NCI-H2196 treated with DMSO at 0.1 percent for 48 hours (cell line): Measurements from ENCODE around the gene QRICH1.

Experiments used
- DNase-seq: peaks from one replicate; lab custom pipeline; 2025; ENCODE audit not compliant: unreplicated experiment; lab: John Stamatoyannopoulos, UW

Gene QRICH1

DNA sequence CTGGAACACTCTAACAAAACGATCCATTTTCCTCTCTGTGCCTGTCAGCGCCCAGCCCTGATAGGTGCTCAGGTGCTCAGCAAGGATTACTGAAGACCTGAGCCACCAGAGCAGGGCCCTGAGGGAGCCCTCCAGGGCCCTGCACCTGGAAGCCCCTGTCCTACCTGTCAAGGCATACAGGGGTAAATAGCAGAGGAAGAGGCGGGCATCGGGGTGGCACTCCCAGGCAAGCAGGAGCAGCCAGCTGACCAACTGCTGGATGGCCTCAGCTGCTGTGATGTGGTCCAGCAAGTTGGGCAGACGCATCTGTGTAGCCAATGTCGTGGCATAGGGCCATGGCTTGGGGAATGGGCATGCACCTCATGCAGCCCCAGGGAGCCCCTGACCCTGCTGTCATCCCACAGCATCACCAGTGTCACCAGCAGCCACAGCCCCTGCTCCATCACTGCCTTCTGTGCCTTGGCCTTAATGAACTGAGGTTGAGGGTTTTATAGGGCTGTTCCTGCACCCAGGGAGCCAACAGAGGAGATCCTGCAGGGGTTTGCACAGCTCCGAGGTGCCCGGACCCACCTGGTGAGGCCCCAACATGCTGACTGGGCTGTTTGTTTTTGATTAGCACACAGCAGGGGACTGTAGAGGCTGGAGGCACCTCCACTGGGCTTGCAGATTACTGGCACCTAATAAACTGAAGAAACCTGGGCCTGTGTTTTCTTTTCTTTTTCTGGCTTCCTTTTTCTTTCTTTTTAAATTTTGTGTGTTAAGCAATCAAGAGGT lies 94.6 kb downstream of the QRICH1 start:
- no peak for DNase-seq

DNA sequence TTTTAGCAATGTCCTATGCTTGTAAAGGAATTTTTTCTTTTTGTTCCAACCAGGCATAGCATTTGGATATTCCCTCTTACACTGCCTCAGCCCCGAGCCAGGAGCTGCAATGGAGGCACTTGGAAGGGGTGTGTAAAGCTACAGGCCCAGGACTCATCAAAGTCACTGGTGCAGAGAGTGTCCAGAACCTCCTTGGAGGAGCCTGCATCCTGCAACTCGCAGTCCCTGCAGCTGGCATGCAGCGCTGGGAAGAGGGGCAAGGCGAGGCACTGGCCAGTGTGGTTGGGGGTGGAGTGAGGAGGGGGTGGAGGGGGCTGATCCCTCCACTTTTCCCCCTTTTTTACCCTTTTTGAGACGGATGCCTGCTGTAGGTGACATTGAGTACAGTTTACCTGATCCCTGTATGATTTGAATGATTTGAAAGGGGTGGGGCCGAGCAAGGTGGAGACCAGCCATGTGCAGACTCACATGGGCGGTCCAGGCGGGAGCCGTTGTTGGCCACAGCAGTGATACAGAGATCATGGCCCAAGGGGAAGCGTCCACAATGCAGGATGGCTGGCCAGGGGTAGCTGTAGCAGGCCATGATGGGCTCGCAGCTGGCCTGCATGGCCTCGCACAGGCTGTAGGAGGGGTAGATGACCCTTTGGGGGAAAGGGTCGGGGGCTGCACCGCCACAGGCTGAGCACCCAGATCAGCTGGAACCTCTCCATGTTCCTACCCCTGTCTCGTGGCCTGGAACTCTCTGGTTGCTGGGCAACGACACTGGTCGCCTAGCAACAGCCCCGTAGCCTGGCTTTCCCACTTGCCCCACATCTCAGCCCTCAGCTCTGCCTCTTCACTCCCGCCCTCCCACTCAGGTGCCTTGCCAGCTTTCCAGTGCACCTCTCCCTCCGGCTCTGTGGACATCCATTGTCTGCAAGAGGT lies 95.9 kb downstream of the QRICH1 start:
- peak; percentile 16 for DNase-seq

DNA sequence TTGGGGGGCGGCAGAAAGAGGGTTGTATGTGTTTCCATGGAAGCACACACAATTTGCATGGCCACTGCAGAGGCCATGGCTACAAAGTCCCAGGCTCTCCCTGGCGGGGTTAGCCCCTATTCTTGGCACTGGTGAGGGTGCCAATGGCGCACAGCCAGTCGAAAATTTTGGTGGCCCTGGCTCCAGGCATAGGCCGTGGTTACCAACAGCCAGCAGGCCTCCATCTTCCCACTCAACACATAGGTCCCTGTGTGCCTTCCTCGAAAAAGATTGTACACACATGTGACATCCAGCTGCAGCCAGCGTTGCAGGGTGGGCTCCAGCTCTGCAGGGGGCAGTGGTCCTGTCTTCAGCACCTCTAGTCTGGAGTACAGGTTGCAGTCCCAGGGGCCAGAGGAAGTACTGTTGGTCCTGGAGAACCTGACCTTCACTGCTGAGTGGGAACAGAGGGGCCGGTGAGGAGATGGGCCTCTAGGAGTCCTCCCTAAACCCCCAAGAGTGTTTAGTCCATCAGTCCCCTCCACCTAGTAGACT lies 96.7 kb downstream of the QRICH1 start:
- DNase-seq, result no peak

DNA sequence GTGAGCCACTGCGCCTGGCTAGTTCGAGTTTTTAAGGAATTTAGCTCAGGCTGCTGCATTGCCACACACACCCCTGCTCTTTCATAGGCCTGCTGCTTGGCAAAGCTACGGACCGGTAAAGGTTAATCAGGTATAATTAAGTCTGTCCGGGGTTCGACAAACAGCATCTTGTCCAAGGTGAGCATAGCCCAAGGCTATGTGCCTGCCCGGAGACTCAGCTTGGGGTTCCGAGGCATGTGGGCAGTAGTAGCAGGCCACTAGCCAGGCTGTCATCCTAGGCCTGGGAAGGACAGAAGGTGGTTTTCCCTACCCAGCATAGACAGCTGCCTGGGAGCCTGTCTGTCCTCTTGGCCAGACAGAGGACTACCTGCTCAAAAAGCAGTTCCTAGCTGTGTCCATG lies 97.2 kb downstream of the QRICH1 start:
- no peak for DNase-seq

DNA sequence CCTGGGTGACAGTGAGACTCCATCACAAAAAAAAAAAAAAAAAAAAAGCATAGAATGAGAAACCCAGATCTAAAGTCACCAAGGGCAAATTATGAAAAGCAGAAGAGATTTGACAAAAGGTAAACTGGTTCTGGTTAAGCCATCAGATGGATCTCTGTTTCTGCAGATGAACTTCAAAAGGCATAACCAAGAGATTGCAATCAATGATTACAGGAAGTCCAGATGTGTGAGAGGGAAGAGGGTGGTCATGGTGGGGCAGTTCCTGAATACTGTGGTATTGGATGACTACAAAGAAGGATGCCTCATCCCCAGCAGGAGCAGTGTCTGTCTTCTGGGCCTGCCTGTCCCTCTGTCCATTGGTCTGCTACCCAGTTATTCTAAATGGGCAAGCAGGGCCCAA lies 100.0 kb downstream of the QRICH1 start:
- DNase-seq, result no peak

DNA sequence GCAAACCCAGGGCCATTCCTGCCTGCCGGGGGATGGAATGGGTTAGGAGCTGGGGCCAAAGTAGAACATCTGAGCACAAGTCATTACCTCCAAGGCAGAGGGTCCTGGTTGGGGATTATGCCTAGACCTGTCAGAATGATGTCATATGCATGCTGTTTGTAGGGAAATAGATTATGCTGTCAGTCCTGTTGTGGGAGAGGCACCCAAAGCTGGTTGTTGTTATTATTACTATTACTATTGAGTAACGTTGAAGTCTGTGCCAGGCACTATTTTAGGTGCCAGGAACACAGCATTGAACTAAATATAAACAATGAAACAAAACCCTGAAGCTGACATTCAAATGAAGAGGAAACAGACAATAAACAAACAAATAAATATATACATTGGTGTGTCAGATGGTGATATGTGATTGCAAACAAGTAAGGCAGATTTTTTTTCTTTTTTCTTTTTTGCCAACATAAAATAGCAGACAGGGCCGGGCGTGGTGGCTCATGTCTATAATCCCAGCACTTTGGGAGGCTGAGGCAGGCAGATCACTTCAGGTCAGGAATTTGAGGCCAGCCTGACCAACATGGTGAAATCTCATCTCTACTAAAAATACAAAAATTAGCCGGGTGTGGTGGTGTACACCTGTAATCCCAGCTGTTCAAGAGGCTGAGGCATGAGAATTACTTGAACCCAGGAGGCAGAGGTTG lies 101.9 kb downstream of the QRICH1 start:
- DNase-seq, result no peak

DNA sequence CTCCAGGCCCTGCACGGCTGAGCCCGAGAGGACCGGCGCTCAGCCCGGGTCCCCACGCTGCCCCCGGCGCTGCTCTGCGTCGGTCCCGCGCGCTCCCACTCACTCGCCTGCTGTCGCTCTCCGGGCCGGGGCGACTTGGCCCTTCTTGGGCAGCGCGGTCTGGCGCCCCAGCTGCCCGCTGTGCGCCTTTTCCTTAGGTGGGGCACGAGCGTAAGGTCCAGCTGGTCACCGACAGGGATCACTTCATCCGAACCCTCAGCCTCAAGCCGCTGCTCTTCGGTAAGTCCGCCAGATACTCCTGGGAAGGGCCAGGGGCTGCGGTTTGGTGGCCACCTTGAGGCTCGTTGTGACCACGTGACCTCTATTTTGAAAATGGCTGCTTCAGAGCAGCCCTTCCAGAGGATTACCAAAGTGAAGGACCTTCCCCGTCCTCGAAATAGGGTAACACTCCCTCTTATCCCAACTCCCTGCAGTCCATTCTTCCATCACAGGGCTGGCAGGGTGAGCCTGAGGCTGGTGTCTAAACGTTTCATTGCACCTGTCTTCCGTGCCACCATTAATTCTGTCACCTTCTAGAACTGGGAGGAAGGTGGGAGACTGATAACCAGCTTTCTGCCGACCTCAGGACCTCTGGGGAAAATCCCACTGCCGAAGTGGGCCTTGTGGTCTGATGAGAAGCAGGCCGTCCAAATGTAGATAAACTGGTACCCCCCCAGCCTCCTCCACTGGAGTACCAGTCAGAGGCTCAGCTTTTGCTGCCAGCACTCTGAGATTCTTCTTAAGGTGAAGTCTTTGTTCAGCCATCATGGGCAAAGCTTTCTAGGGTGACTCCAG lies 103.0 kb downstream of the QRICH1 start:
- DNase-seq, result no peak

DNA sequence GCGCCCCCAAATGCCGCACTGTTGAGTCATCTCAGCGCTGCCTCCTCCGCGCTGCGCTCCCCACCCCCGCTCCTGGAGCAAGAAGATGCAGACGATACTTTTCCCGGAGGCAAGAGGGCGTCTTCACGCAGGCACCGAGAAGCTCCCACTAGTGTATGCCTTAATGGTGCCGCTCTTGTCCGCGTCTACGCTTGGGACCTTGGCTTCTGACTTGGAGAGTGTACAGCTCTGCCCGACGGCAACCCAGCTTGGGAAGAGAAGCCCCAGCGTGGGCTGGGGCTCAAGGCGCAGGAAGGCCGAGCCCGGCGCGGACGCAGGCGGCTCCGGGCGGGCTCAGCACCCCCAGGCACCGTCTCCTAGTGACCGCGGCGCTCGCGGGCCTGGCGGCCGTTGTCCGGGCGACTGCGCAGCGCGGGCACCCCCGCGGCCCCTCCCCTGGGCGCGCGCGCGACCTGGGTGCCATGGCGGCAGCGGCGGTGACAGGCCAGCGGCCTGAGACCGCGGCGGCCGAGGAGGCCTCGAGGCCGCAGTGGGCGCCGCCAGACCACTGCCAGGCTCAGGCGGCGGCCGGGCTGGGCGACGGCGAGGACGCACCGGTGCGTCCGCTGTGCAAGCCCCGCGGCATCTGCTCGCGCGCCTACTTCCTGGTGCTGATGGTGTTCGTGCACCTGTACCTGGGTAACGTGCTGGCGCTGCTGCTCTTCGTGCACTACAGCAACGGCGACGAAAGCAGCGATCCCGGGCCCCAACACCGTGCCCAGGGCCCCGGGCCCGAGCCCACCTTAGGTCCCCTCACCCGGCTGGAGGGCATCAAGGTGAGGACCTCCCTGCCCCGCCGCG lies 103.9 kb downstream of the QRICH1 start, which contains the start of gene P4HTM:
TSS of gene P4HTM (plus strand) at position 446 of the 840 bp plus-strand sequence. CDS start at position 462, 16 bp downstream.
- DNase-seq, result no peak

DNA sequence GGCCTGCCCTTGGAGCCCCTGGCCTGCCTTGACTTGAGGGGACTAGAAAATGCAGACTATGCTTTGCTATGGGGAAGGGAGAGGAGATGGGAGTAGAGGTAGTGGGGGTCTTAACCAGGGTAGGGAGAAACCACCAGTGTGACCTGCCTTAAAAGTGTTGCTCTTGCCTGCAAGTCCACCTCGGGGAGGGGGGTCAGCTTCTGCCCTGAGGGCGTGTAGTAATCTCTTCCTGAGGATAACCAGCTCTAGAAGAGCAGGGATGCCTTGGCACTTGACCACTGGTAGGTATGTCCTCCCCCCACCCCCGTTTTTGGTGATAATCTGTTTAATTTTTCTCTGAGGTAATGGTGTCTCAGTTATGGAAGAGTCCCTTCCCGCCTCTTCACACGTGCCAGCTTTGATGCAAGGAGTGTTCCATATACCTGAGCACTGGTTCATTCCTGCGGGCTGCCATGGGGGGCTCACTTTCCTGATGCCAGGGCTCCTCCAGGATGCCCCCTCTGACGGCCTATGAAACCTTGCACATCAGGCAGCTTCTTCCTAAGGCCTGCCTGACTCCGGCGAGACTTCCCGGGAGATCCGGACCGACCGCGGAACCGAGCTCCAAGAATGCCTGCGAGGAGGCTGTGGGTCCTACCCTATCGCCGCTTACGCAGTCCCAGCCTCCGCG lies 104.6 kb downstream of the QRICH1 start:
- no peak for DNase-seq

DNA sequence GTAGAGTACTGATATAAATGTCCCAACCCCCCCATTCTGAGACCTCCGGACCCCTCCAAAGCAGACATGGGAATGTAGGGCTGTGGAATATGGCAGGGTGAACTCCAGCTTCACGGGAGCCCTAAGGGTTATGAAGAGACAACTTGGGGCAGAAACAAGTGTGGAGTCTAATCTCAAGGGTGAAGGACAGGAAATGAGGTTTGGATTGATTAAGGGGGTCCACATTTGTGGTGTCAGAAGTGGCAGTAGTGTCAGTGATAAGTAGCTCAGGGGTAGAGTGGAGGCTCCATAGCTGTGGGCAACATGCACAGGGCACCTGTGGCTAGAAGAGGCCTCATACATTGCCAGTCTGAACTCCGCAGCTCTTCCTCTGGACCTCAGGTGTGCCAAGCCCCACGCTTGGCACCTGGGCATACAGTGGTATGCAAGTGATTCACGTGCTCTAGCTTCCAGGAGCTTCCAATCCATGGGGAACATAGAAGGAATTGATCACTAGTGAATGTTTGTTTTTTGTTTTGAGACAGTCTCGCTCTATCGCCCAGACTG lies 108.0 kb downstream of the QRICH1 start:
- DNase-seq, result no peak

DNA sequence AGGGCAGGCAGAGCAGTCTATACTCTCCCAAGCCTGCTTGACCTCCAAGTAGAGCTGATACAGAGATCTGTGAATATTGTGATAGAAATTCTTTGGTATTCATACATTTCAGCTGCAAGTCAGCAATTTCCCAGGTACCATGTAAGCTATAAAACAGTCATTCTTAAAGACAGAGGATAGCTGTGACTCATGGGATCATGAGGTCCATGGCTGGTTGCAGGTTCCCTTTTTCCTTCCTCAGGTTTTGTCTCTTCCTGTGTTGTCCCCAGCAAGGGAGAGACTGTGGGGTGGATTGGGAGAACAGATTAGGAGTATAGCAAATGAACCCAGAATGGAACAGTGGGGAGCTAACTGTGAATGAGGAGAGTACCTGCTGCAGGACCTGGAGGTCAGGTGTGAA lies 109.2 kb downstream of the QRICH1 start:
- no peak for DNase-seq

DNA sequence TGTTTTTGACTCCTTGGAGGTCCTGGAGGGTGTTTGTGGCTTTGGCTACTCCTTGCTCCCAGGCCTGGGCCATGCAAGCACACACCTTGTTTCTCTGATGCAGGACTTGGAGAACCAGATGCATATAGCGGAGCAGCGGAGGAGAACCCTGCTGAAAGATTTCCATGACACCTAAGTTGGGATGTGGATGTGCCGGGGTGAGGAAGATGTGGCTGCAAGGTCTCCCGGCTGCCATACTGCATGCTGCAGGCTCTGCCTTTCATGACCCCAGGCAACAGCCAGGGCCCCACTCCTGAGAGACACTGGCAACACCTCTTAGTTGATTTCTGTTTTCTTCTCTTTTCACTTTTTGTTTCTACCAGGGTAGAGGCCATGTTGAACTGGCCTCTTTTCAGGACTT lies 110.8 kb downstream of the QRICH1 start:
- no peak for DNase-seq

DNA sequence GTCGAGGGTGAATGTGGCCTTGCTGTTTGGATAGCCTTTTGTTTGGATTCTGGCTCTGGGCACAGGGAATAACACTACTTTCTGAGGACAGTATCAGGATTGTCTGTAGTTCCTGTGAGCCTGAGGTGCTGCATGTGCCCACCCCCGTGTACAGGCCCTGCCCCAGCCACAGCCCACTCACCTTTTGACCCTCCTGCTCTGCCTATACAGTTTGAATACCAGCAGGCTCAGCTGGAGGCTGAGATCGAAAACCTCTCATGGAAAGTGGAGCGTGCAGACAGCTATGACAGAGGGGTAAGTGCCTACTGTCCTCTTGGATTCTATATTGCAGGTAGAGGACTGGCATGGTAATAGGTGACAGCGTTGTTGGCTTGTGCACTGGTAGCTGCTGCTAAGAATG lies 111.2 kb downstream of the QRICH1 start:
- DNase-seq, result no peak

DNA sequence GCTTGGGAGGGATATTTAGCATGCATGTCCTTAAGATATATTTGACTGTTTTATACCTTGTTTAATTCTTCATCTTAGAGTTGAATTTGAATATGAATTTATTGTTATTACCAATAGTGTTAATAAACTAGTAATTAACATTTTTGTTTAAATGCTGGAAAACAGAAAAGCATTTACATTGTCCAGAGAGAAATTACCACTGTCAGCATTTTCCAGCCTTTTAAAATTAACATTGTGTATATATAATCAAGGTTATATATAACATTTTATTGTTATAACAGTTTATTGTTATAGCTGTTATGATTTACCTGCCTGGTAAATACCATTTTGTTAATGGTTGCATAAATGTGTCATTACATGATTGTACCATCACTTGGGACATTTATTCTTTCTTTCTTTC lies 111.9 kb downstream of the QRICH1 start:
- no peak for DNase-seq

DNA sequence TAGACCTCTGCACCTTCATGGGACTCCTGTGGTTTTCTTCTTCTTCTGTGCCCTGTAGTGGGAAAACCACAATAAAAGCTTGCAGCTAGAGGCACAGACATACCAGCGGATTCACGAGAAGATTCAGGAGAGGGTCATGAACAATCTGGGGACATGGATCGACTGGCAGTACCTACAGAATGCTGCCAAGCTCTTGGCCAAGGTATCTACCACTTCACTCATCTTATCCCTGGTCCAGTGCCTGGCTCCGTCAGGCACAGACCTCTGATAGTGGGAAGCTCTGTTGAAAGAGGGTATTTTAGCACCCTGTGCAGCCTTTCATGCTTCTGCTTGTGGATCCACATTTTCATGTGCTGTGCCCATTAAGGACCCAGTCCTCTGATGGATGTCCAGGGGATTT lies 113.6 kb downstream of the QRICH1 start:
- no peak for DNase-seq
